ENCODE data around the gene NUP58. TPM values are rescaled to one million over a fixed set of nuclear protein-coding genes. Genes with fewer than 3 reads are reported as not detected.
"Not testable (repeated sequence)": the region's sequence is repeated elsewhere in the genome, so short reads cannot be mapped to it uniquely, and the experiment has no call there.

Gene NUP58
- total and polyA plus RNA-seq, 4 donors = 9.6 to 43.1 (median 24.0) TPM

GRCh38 chr13:25292301-25292700 lies 9.1 kb upstream of the NUP58 start:
- Histone ChIP-seq H3K9me3 (ENCODE audit: control insufficient read depth, low read length) (no peaks in the 10 kb centered on the region), H3K27ac (ENCODE audit: low read depth in 1 of 2, low read length in 2 of 2) (no peak overlapping the region), H3K36me3 (ENCODE audit: control insufficient read depth in 1 of 2, insufficient read depth in 2 of 2, low read length in 1 of 2) (no peaks in the 10 kb centered on the region), H3K27me3 (ENCODE audit: control insufficient read depth in 1 of 2, insufficient read depth in 2 of 2, low read length in 1 of 2) (peaks cover 0 to 2% of the 10 kb centered on the region in 2 donors), H3K4me1 (ENCODE audit: control insufficient read depth in 1 of 2, insufficient read depth in 2 of 2, low read length in 2 of 2) (no peaks in the 10 kb centered on the region), H3K4me3 (ENCODE audit: low read length in 2 of 2) (no peak overlapping the region)
- DNase-seq (peak in 1 of 2 donors; percentile 51), ATAC-seq (ENCODE audit: low FRiP score) (no peak)
- intact Hi-C loops (cut with DNase I) = no loop called here
- 39 to 48% methylated on average over 1 of the region's 1 CpG for WGBS, 2 donors

GRCh38 chr13:25295228-25295627 lies 6.2 kb upstream of the NUP58 start:
- no peaks in the 10 kb centered on the region for H3K9me3 ChIP-seq (ENCODE audit: control insufficient read depth, low read length)
- no peak for DNase-seq
- H3K27me3 ChIP-seq (ENCODE audit: control insufficient read depth in 1 of 2, insufficient read depth in 2 of 2, low read length in 1 of 2) = peaks cover 0 to 2% of the 10 kb centered on the region in 2 donors
- H3K4me3 ChIP-seq (ENCODE audit: low read length in 2 of 2) = no peak overlapping the region
- ATAC-seq (ENCODE audit: low FRiP score) = no peak
- 80 to 85% methylated on average over 3 of the region's 3 CpGs for WGBS, 2 donors
- H3K4me1 ChIP-seq (ENCODE audit: control insufficient read depth in 1 of 2, insufficient read depth in 2 of 2, low read length in 2 of 2) = no peaks in the 10 kb centered on the region
- intact Hi-C loops (cut with DNase I) = no loop called here
- no peaks in the 10 kb centered on the region for H3K36me3 ChIP-seq (ENCODE audit: control insufficient read depth in 1 of 2, insufficient read depth in 2 of 2, low read length in 1 of 2)
- no peak overlapping the region for H3K27ac ChIP-seq (ENCODE audit: low read depth in 1 of 2, low read length in 2 of 2)

DNA sequence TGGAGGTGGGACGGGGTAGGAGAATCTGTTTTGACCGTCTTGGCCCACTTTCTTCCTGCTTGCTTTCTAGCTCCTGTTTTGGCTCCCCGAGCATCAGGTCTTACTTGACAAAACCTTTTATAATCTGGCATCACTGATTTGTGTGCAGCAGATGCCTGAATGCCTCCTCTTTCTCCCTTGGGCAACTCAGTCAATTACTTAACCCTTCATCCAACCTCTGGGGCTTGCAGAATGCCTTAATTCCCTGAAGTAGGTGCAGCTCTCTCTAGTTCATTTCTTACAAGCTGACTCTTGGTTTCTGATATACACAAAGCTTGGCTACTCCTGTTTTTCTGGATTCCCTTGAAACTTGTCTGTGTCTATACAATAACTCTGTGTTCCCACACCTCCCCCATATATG lies 5.7 kb upstream of the NUP58 start:
- DNase-seq = no peak
- H3K4me1 ChIP-seq (ENCODE audit: control insufficient read depth in 1 of 2, insufficient read depth in 2 of 2, low read length in 2 of 2) = no peaks in the 10 kb centered on the region
- no peaks in the 10 kb centered on the region for H3K36me3 ChIP-seq (ENCODE audit: control insufficient read depth in 1 of 2, insufficient read depth in 2 of 2, low read length in 1 of 2)
- intact Hi-C loops (cut with DNase I) = no loop called here
- peaks cover 0 to 2% of the 10 kb centered on the region in 2 donors for H3K27me3 ChIP-seq (ENCODE audit: control insufficient read depth in 1 of 2, insufficient read depth in 2 of 2, low read length in 1 of 2)
- no peak overlapping the region for H3K4me3 ChIP-seq (ENCODE audit: low read length in 2 of 2)
- 68 to 73% methylated on average over 3 of the region's 3 CpGs for WGBS, 2 donors
- ATAC-seq (ENCODE audit: low FRiP score) = no peak
- no peak overlapping the region for H3K27ac ChIP-seq (ENCODE audit: low read depth in 1 of 2, low read length in 2 of 2)
- H3K9me3 ChIP-seq (ENCODE audit: control insufficient read depth, low read length) = no peaks in the 10 kb centered on the region

DNA sequence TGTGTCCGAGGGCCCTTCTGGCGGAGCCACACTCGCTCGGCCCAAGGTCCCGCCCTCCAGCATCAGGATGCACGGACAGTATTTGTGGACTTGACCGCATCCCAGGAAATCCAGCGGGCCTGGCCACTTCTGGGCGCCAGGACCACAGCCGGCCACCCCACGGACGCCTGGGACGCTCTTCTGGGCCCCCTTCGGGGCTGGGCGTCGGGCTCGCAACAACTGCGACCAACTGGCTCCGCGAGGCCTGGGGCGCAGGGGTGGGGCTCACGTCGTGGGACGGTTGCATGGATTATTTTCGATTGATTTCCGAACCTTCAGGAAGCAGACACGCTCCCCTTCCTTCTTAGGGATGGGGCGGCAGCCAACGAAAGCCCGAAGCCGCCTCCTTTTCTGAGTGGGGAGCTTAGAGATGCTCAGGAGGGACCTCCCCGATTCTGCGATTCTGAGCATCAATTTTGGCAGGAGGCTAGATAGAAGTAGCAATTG lies 521 bp upstream of the NUP58 start:
- Histone ChIP-seq H3K27me3 (ENCODE audit: control insufficient read depth in 1 of 2, insufficient read depth in 2 of 2, low read length in 1 of 2) (no peaks in the 10 kb centered on the region), H3K4me1 (ENCODE audit: control insufficient read depth in 1 of 2, insufficient read depth in 2 of 2, low read length in 2 of 2) (peaks cover 0 to 2% of the 10 kb centered on the region in 2 donors), H3K4me3 (ENCODE audit: low read length in 2 of 2) (peak overlapping the region; percentile 34 to 73), H3K9me3 (ENCODE audit: control insufficient read depth, low read length) (no peaks in the 10 kb centered on the region), H3K27ac (ENCODE audit: low read depth in 1 of 2, low read length in 2 of 2) (peak overlapping the region in 1 of 2 donors; percentile 80), H3K36me3 (ENCODE audit: control insufficient read depth in 1 of 2, insufficient read depth in 2 of 2, low read length in 1 of 2) (peaks cover 0 to 1% of the 10 kb centered on the region in 2 donors)
- intact Hi-C loops (cut with DNase I) = loop anchor here in 1 of 2 donors (1.0 kb wide), 1 partner anchor 14 kb away; the partner anchor contains the start of gene MTMR6
- 13 to 14% methylated on average over 33 of the region's 33 CpGs for WGBS, 2 donors
- peak; percentile 53 to 76 for DNase-seq
- peak; percentile 69 for ATAC-seq (ENCODE audit: low FRiP score)

- H3K36me3 ChIP-seq (ENCODE audit: control insufficient read depth in 1 of 2, insufficient read depth in 2 of 2, low read length in 1 of 2) = peaks cover 0 to 1% of the 10 kb centered on the region in 2 donors
- no peaks in the 10 kb centered on the region for H3K27me3 ChIP-seq (ENCODE audit: control insufficient read depth in 1 of 2, insufficient read depth in 2 of 2, low read length in 1 of 2)
- ATAC-seq (ENCODE audit: low FRiP score) (no peak), DNase-seq (no peak)
- H3K27ac ChIP-seq (ENCODE audit: low read depth in 1 of 2, low read length in 2 of 2) = peak overlapping the region in 1 of 2 donors; percentile 96
- intact Hi-C loops (cut with DNase I) = no loop called here
- peaks cover 0 to 2% of the 10 kb centered on the region in 2 donors for H3K4me1 ChIP-seq (ENCODE audit: control insufficient read depth in 1 of 2, insufficient read depth in 2 of 2, low read length in 2 of 2)
- H3K9me3 ChIP-seq (ENCODE audit: control insufficient read depth, low read length) = no peaks in the 10 kb centered on the region
- WGBS, 2 donors = 4% methylated on average over 7 of the region's 7 CpGs
- H3K4me3 ChIP-seq (ENCODE audit: low read length in 2 of 2) = peak overlapping the region; percentile 65 to 70
Measured at GRCh38 chr13:25302121-25302520, 696 bp downstream of the NUP58 start.

GRCh38 chr13:25306671-25307464 lies 5.4 kb downstream of the NUP58 start:
- ATAC-seq (ENCODE audit: low FRiP score) (no peak), DNase-seq (no peak)
- intact Hi-C loops (cut with DNase I) = no loop called here
- Histone ChIP-seq H3K27me3 (ENCODE audit: control insufficient read depth in 1 of 2, insufficient read depth in 2 of 2, low read length in 1 of 2) (no peaks in the 10 kb centered on the region), H3K36me3 (ENCODE audit: control insufficient read depth in 1 of 2, insufficient read depth in 2 of 2, low read length in 1 of 2) (peaks cover 0 to 1% of the 10 kb centered on the region in 2 donors), H3K4me1 (ENCODE audit: control insufficient read depth in 1 of 2, insufficient read depth in 2 of 2, low read length in 2 of 2) (peaks cover 0 to 2% of the 10 kb centered on the region in 2 donors), H3K4me3 (ENCODE audit: low read length in 2 of 2) (no peak overlapping the region), H3K27ac (ENCODE audit: low read depth in 1 of 2, low read length in 2 of 2) (no peak overlapping the region), H3K9me3 (ENCODE audit: control insufficient read depth, low read length) (no peaks in the 10 kb centered on the region)
- 87% methylated on average over 7 of the region's 7 CpGs for WGBS, 2 donors

DNA sequence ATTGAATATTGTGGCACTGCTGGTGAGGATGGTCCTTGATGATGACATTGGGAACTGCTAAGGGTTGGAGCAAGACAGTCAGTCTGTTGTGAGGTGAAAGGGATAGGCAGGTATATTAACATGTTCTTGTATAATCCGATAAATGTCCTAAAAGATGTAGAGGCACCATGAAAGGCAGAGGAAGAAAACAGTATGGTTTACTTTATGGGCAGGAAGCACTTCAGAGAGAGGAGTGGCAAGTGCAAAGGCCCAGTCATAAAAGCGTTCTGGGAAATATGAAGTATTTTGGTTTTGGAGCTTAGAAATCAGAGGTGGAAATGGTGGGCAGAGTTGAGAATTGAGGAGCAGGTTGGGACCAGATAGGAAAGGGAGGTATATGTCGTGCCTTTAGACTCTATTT lies 9.5 kb downstream of the NUP58 start:
- H3K9me3 ChIP-seq (ENCODE audit: control insufficient read depth, low read length) = no peaks in the 10 kb centered on the region
- no peak for DNase-seq
- H3K27ac ChIP-seq (ENCODE audit: low read depth in 1 of 2, low read length in 2 of 2) = no peak overlapping the region
- no peaks in the 10 kb centered on the region for H3K27me3 ChIP-seq (ENCODE audit: control insufficient read depth in 1 of 2, insufficient read depth in 2 of 2, low read length in 1 of 2)
- no peak overlapping the region for H3K4me3 ChIP-seq (ENCODE audit: low read length in 2 of 2)
- intact Hi-C loops (cut with DNase I) = no loop called here
- peaks cover 0 to 2% of the 10 kb centered on the region in 2 donors for H3K36me3 ChIP-seq (ENCODE audit: control insufficient read depth in 1 of 2, insufficient read depth in 2 of 2, low read length in 1 of 2)
- ATAC-seq (ENCODE audit: low FRiP score) = no peak
- H3K4me1 ChIP-seq (ENCODE audit: control insufficient read depth in 1 of 2, insufficient read depth in 2 of 2, low read length in 2 of 2) = no peaks in the 10 kb centered on the region
- WGBS, 2 donors = 96% methylated on average over 3 of the region's 3 CpGs

DNA sequence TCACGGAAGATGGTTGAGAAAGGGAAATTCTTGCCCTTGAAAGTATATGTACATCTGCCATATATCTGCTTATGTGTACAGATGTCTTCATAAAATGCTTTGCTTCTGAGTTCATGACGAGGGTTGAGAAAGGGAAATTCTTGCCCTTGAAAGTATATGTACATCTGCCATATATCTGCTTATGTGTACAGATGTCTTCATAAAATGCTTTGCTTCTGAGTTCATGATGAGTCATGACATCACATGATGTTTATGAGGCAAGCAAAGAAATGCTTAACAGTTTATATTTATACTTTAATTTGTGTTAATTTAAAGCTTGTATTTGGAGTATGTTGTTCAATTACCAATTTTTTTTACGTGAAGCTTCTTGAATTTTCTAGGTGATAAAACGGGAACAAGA lies 17.5 kb downstream of the NUP58 start:
- H3K4me3 ChIP-seq (ENCODE audit: low read length in 2 of 2); H3K27me3 ChIP-seq (ENCODE audit: control insufficient read depth in 1 of 2, insufficient read depth in 2 of 2, low read length in 1 of 2); ATAC-seq (ENCODE audit: low FRiP score); H3K9me3 ChIP-seq (ENCODE audit: control insufficient read depth, low read length); H3K4me1 ChIP-seq (ENCODE audit: control insufficient read depth in 1 of 2, insufficient read depth in 2 of 2, low read length in 2 of 2); H3K27ac ChIP-seq (ENCODE audit: low read depth in 1 of 2, low read length in 2 of 2); intact Hi-C loops (cut with DNase I); H3K36me3 ChIP-seq (ENCODE audit: control insufficient read depth in 1 of 2, insufficient read depth in 2 of 2, low read length in 1 of 2); DNase-seq: not testable (repeated sequence)
- WGBS, 2 donors = 87 to 89% methylated on average over 4 of the region's 4 CpGs

GRCh38 chr13:25319771-25320170 lies 18.3 kb downstream of the NUP58 start:
- H3K4me1 ChIP-seq (ENCODE audit: control insufficient read depth in 1 of 2, insufficient read depth in 2 of 2, low read length in 2 of 2) = no peaks in the 10 kb centered on the region
- H3K27ac ChIP-seq (ENCODE audit: low read depth in 1 of 2, low read length in 2 of 2) = no peak overlapping the region
- peaks cover 0 to 4% of the 10 kb centered on the region in 2 donors for H3K36me3 ChIP-seq (ENCODE audit: control insufficient read depth in 1 of 2, insufficient read depth in 2 of 2, low read length in 1 of 2)
- intact Hi-C loops (cut with DNase I) = loop anchor here in 1 of 2 donors (10.0 kb wide), 1 partner anchor 55 kb away; no protein-coding TSS in a partner anchor
- H3K27me3 ChIP-seq (ENCODE audit: control insufficient read depth in 1 of 2, insufficient read depth in 2 of 2, low read length in 1 of 2) = no peaks in the 10 kb centered on the region
- no peak overlapping the region for H3K4me3 ChIP-seq (ENCODE audit: low read length in 2 of 2)
- no peak for DNase-seq
- ATAC-seq (ENCODE audit: low FRiP score) = no peak
- no peaks in the 10 kb centered on the region for H3K9me3 ChIP-seq (ENCODE audit: control insufficient read depth, low read length)
- WGBS, 2 donors = 82 to 83% methylated on average over 1 of the region's 1 CpG

All from aorta (tissue), 5 donors.